ENCODE results near the gene UBA3. TPM values are rescaled to one million over a fixed set of nuclear protein-coding genes. Genes with fewer than 3 reads are reported as not detected.

The UBA3 gene
- total and polyA plus RNA-seq, 7 donors, result 20.5 to 59.3 (median 41.2) TPM

GRCh38 chr3:69013253-69014021 is 66.7 kb downstream of the UBA3 start, which contains the start of gene EOGT:
Gene EOGT, minus strand, starts transcription at chr3:69013684. Its CDS starts 3,838 bp downstream, at chr3:69009846.
- peak within 1 kb of the TSS; percentile 97 for H3K4me3 ChIP-seq
- H3K27ac ChIP-seq, result peak within 1 kb of the TSS; percentile 100
- peaks cover 0 to 24% of the 10 kb centered on the region in 2 donors for H3K36me3 ChIP-seq (ENCODE audit: insufficient read depth in 1 of 2, low read depth in 1 of 2)
- DNase-seq (peak; percentile 94 to 97), ATAC-seq (peak; percentile 91 to 95 (median 94))
- H3K4me1 ChIP-seq, result peaks cover 29% of the 10 kb centered on the region
- intact Hi-C loops (cut with DNase I), result loop anchor here in 1 of 2 donors (5.0 kb wide), 1 partner anchor 129 kb away; no protein-coding TSS in a partner anchor
- 0 to 1% (median 1%) methylated on average over 67 to 96 of the region's 96 CpGs for WGBS, 3 donors
- H3K27me3 ChIP-seq (ENCODE audit: insufficient read depth in 3 of 3, low read length in 2 of 3), result no peaks in the 10 kb centered on the region
- no peaks in the 10 kb centered on the region for H3K9me3 ChIP-seq
- TF ChIP-seq, protein P1, sequence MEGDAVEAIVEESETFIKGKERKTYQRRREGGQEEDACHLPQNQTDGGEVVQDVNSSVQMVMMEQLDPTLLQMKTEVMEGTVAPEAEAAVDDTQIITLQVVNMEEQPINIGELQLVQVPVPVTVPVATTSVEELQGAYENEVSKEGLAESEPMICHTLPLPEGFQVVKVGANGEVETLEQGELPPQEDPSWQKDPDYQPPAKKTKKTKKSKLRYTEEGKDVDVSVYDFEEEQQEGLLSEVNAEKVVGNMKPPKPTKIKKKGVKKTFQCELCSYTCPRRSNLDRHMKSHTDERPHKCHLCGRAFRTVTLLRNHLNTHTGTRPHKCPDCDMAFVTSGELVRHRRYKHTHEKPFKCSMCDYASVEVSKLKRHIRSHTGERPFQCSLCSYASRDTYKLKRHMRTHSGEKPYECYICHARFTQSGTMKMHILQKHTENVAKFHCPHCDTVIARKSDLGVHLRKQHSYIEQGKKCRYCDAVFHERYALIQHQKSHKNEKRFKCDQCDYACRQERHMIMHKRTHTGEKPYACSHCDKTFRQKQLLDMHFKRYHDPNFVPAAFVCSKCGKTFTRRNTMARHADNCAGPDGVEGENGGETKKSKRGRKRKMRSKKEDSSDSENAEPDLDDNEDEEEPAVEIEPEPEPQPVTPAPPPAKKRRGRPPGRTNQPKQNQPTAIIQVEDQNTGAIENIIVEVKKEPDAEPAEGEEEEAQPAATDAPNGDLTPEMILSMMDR (IDR thresholded peaks at IDR 0.05), result peak; percentile 53

- H3K4me3 ChIP-seq, result peak overlapping the region; percentile 97
- H3K9me3 ChIP-seq, result no peaks in the 10 kb centered on the region
- peaks cover 29% of the 10 kb centered on the region for H3K4me1 ChIP-seq
- WGBS, 3 donors, result 1 to 2% (median 2%) methylated on average over 26 to 36 of the region's 36 CpGs
- H3K27me3 ChIP-seq (ENCODE audit: insufficient read depth in 3 of 3, low read length in 2 of 3), result no peaks in the 10 kb centered on the region
- ATAC-seq (peak; percentile 73 to 74 (median 74)), DNase-seq (peak; percentile 71 to 87)
- TF ChIP-seq, protein P1 (IDR thresholded peaks at IDR 0.05), result no peak
- peak overlapping the region; percentile 100 for H3K27ac ChIP-seq
- H3K36me3 ChIP-seq (ENCODE audit: insufficient read depth in 1 of 2, low read depth in 1 of 2), result peaks cover 0 to 30% of the 10 kb centered on the region in 2 donors
- intact Hi-C loops (cut with DNase I), result loop anchor here in 1 of 2 donors (5.0 kb wide), 1 partner anchor 129 kb away; no protein-coding TSS in a partner anchor
These were observed 67.3 kb downstream of the UBA3 start for GRCh38 chr3:69012800-69013252.

GRCh38 chr3:69012100-69012799 is 67.9 kb downstream of the UBA3 start:
- WGBS, 3 donors, result 21 to 30% (median 21%) methylated on average over 22 of the region's 22 CpGs
- peak; percentile 7 to 38 (median 29) for ATAC-seq
- intact Hi-C loops (cut with DNase I), result loop anchor here in 1 of 2 donors (5.0 kb wide), 1 partner anchor 130 kb away; no protein-coding TSS in a partner anchor
- peak overlapping the region; percentile 97 for H3K4me3 ChIP-seq
- H3K27ac ChIP-seq, result peak overlapping the region; percentile 100
- H3K4me1 ChIP-seq, result peaks cover 29% of the 10 kb centered on the region
- H3K27me3 ChIP-seq (ENCODE audit: insufficient read depth in 3 of 3, low read length in 2 of 3), result no peaks in the 10 kb centered on the region
- DNase-seq, result peak; percentile 56 to 69
- TF ChIP-seq, protein P1 (IDR thresholded peaks at IDR 0.05), result no peak
- H3K9me3 ChIP-seq, result no peaks in the 10 kb centered on the region
- peaks cover 0 to 36% of the 10 kb centered on the region in 2 donors for H3K36me3 ChIP-seq (ENCODE audit: insufficient read depth in 1 of 2, low read depth in 1 of 2)

DNA sequence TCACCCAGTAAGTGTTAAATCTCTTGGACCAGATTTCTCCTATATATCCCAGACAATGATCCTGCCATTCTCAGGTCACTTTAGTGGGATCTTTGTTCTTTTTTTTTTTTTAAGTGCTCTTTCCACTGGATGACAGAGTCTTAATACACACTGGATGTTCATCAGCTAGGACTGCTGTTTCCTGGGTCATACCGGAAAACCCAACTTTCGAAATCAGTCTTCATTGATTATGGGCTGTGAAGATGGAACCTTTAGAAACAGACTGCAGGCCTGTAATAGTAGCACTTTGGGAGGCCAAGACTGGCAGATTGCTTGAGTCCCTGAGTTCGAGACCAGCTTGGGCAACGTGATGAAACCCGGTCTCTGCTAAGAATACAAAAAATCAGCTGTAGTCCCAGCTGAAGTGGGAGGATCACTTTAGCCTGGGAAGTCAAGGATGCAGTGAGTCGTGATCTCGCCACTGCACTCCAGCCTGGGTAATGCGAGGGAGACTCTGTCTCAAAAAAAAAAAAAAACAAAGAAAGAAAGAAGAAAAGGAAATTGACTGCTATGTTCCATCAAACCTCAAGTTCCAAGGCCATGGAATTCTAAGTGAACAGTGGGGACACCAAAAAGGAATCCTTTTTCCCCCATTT is 69.0 kb downstream of the UBA3 start:
- Histone ChIP-seq H3K4me3 (peak overlapping the region; percentile 97), H3K9me3 (no peaks in the 10 kb centered on the region), H3K36me3 (ENCODE audit: insufficient read depth in 1 of 2, low read depth in 1 of 2) (peaks cover 5 to 46% of the 10 kb centered on the region in 2 donors), H3K27ac (no peak overlapping the region), H3K27me3 (ENCODE audit: insufficient read depth in 3 of 3, low read length in 2 of 3) (no peaks in the 10 kb centered on the region), H3K4me1 (peaks cover 29% of the 10 kb centered on the region)
- 95 to 96% (median 96%) methylated on average over 8 of the region's 8 CpGs for WGBS, 3 donors
- ATAC-seq, result no peak
- TF ChIP-seq, protein P1 (IDR thresholded peaks at IDR 0.05), result no peak
- intact Hi-C loops (cut with DNase I), result loop anchor here in 1 of 2 donors (5.0 kb wide), 1 partner anchor 131 kb away; no protein-coding TSS in a partner anchor
- DNase-seq, result no peak
